PC-9 (cell line): ENCODE data around the gene TRAF3. TPM values are rescaled to one million over a fixed set of nuclear protein-coding genes. Genes with fewer than 3 reads are reported as not detected.

Experiments
- BruUV-seq: library from RNA; stranded (reverse); fragments of 400-500 nt; replicated peaks from 2 replicates; lab custom pipeline; 2021; lab: Mats Ljungman, UMichigan
- CTCF ChIA-PET: fragments of 300-600 bp; sonication (Branson Sonifier 250); formaldehyde crosslinking; loops from one replicate; lab custom pipeline; 2022; ENCODE audit warnings: antibody characterized with exemption; lab: Charles Lee
- POLR2A ChIA-PET: fragments of 300-600 bp; sonication (Branson Sonifier 250); formaldehyde crosslinking; loops from one replicate; lab custom pipeline; 2022; ENCODE audit warnings: antibody characterized with exemption; ENCODE audit not compliant: unreplicated experiment; lab: Charles Lee
- DNase-seq, 2 experiments: peaks; one replicate each; pipeline versions ENCODE4 v3.0.0 to v3.0.0-alpha.2; 2015 to 2022; ENCODE audit warnings: mixed read lengths in 1 of 2
- H2AFZ ChIP-seq: fragments of 200-600 bp; sonication (generic); 2 replicates; pipeline ENCODE4 v1.8.1; 2017; ENCODE audit warnings: antibody characterized with exemption
- H3F3A ChIP-seq: fragments of 200-600 bp; sonication (generic); 2 replicates; pipeline ENCODE4 v1.8.1; 2017; ENCODE audit warnings: antibody characterized with exemption, mild to moderate bottlenecking, low read depth; ENCODE audit not compliant: insufficient read depth
- H3K27ac ChIP-seq: fragments of 200-600 bp; sonication (generic); 2 replicates; pipeline ENCODE4 v1.6.1; 2016; ENCODE audit warnings: mixed run types
- H3K27me3 ChIP-seq: fragments of 200-600 bp; sonication (generic); 2 replicates; pipeline ENCODE4 v1.6.1; 2016; ENCODE audit warnings: low read depth, mixed run types; ENCODE audit not compliant: insufficient read depth
- H3K36me3 ChIP-seq: fragments of 200-600 bp; sonication (generic); 2 replicates; pipeline ENCODE4 v1.6.1; 2016; ENCODE audit warnings: low read depth, mixed run types
- H3K4me1 ChIP-seq: fragments of 200-600 bp; sonication (generic); replicated peaks from 2 replicates; pipeline ENCODE4 v1.6.1; 2016; ENCODE audit warnings: mixed run types; ENCODE audit not compliant: insufficient read depth
- H3K4me2 ChIP-seq: fragments of 200-600 bp; sonication (generic); 2 replicates; pipeline ENCODE4 v1.6.1; 2017; ENCODE audit warnings: mixed run types
- H3K4me3 ChIP-seq: fragments of 200-600 bp; sonication (generic); 2 replicates; pipeline ENCODE4 v1.6.1; 2016; ENCODE audit warnings: mixed run types
- H3K79me2 ChIP-seq: fragments of 200-600 bp; sonication (generic); 2 replicates; pipeline ENCODE4 v1.6.1; 2017; ENCODE audit warnings: low read depth, mixed run types
- H3K9me2 ChIP-seq: fragments of 200-600 bp; sonication (generic); 2 replicates; pipeline ENCODE4 v1.8.1; 2017; ENCODE audit warnings: mild to moderate bottlenecking; ENCODE audit not compliant: insufficient read depth
- H3K9me3 ChIP-seq: fragments of 200-600 bp; sonication (generic); 2 replicates; pipeline ENCODE4 v1.8.1; 2016; ENCODE audit warnings: low read depth; ENCODE audit not compliant: insufficient read depth
- H4K20me1 ChIP-seq: fragments of 200-600 bp; sonication (generic); 2 replicates; pipeline ENCODE4 v1.8.1; 2017; ENCODE audit not compliant: insufficient read depth
- CTCF ChIP-seq: fragments of 200-600 bp; sonication (generic); conservative IDR thresholded peaks from 2 replicates; pipeline ENCODE4 v1.6.1; 2017; ENCODE audit warnings: mixed run types, antibody characterized with exemption, mild to moderate bottlenecking, moderate library complexity
- EZH2 ChIP-seq: fragments of 200-600 bp; sonication (generic); IDR thresholded peaks from 2 replicates; pipeline ENCODE4 v1.8.0; 2017; ENCODE audit warnings: antibody characterized with exemption, low read depth
- intact Hi-C: fragments of 100-400 bp; cut with micrococcal nuclease; formaldehyde crosslinking; loops from one replicate; pipeline ENCODE4 v1.10.0; 2022; ENCODE audit not compliant: unreplicated experiment
- total RNA-seq: library from RNA; stranded (reverse); gene quantifications from 2 replicates; pipeline ENCODE4 v1.2.3, GENCODE V29; 2021

The TRAF3 gene
- total RNA-seq, 1 experiment from 2014 or later, result 41.3 TPM

- Histone ChIP-seq H3K27me3 (no peaks in the 10 kb centered on the region), H4K20me1 (no peaks in the 10 kb centered on the region), H3F3A (no peaks in the 10 kb centered on the region; the same call in 1 of the 2 replicates), H3K4me3 (no peak overlapping the region), H2AFZ (no peak overlapping the region), H3K27ac (no peak overlapping the region), H3K9me2 (no peaks in the 10 kb centered on the region), H3K4me2 (no peak overlapping the region), H3K36me3 (no peaks in the 10 kb centered on the region), H3K79me2 (no peaks in the 10 kb centered on the region), H3K9me3 (no peaks in the 10 kb centered on the region), H3K4me1 (no peaks in the 10 kb centered on the region)
- ChIA-PET CTCF (interaction anchor here (0.7 kb wide), 1 partner anchor 24 kb away, joined by 4 read pairs; no protein-coding TSS in a partner anchor), POLR2A (no interaction called here)
- no peak for DNase-seq
- no TSS peak for BruUV-seq
- intact Hi-C loops, result no loop called here
- TF ChIP-seq CTCF (no peak), EZH2 (no peak)
Measured at GRCh38 chr14:102754370-102755262, 22.6 kb upstream of the TRAF3 start.

GRCh38 chr14:102757646-102758045, 19.6 kb upstream of the TRAF3 start:
- Histone ChIP-seq H3K79me2 (no peaks in the 10 kb centered on the region), H3K4me2 (no peak overlapping the region), H4K20me1 (no peaks in the 10 kb centered on the region), H3K27ac (no peak overlapping the region), H3K9me2 (no peaks in the 10 kb centered on the region), H2AFZ (no peak overlapping the region), H3K27me3 (no peaks in the 10 kb centered on the region), H3F3A (no peaks in the 10 kb centered on the region; the same call in 1 of the 2 replicates), H3K4me1 (no peaks in the 10 kb centered on the region), H3K9me3 (no peaks in the 10 kb centered on the region), H3K36me3 (no peaks in the 10 kb centered on the region), H3K4me3 (no peak overlapping the region)
- POLR2A ChIA-PET, result no interaction called here
- no TSS peak for BruUV-seq
- CTCF ChIA-PET, result no interaction called here
- no peak for DNase-seq
- intact Hi-C loops, result no loop called here
- TF ChIP-seq EZH2 (no peak), CTCF (no peak)

GRCh38 chr14:102758087-102758486, 19.2 kb upstream of the TRAF3 start:
- intact Hi-C loops, result no loop called here
- no peaks in the 10 kb centered on the region for H3K27me3 ChIP-seq
- TF ChIP-seq EZH2 (no peak), CTCF (no peak)
- no peak overlapping the region for H3K27ac ChIP-seq
- H3K4me3 ChIP-seq, result no peak overlapping the region
- no peak overlapping the region for H3K4me2 ChIP-seq
- POLR2A ChIA-PET, result interaction anchor here (0.7 kb wide), 1 partner anchor 33 kb away, joined by 14 read pairs; no protein-coding TSS in a partner anchor
- no peak overlapping the region for H2AFZ ChIP-seq
- no peaks in the 10 kb centered on the region for H3K4me1 ChIP-seq
- no peaks in the 10 kb centered on the region for H3K9me2 ChIP-seq
- no peaks in the 10 kb centered on the region for H4K20me1 ChIP-seq
- no peak for DNase-seq
- no peaks in the 10 kb centered on the region for H3K79me2 ChIP-seq
- CTCF ChIA-PET, result no interaction called here
- H3F3A ChIP-seq, result no peaks in the 10 kb centered on the region; the same call in 1 of the 2 replicates
- BruUV-seq, result no TSS peak
- no peaks in the 10 kb centered on the region for H3K9me3 ChIP-seq
- H3K36me3 ChIP-seq, result no peaks in the 10 kb centered on the region
